Tibial artery (tissue), 4 donors: Measurements from ENCODE around the gene GMFB.

Experiments
- DNase-seq, 2 donors: peaks; one replicate each; pipeline ENCODE4 v3.0.0-alpha.2; 2019
- H3K27ac ChIP-seq, 2 donors: fragments of 200-600 bp; sonication (generic) in 1 of 2; 1 replicate in 1 of 2; 2 replicates in 1 of 2; pipeline ENCODE4 v1.5.1; 2018 to 2019; ENCODE audit warnings: mild to moderate bottlenecking in 1 of 2
- H3K27me3 ChIP-seq, 2 donors: fragments of 200-600 bp; sonication (generic) in 1 of 2; one replicate each; pipeline versions ENCODE4 v1.5.1 to v1.6.0; 2016 to 2019
- H3K36me3 ChIP-seq, 3 donors: fragments of 200-600 bp; sonication (generic) in 2 of 3; one replicate each; pipeline ENCODE4 v1.5.1; 2016 to 2019; ENCODE audit warnings: mild to moderate bottlenecking in 2 of 3
- H3K4me1 ChIP-seq, 4 donors: fragments of 200-600 bp; sonication (generic) in 2 of 4; 1 replicate in 3 of 4; 2 replicates in 1 of 4; pipeline ENCODE4 v1.5.1; 2016 to 2019
- H3K4me3 ChIP-seq, 2 donors: fragments of 200-600 bp; sonication (generic) in 1 of 2; 1 replicate in 1 of 2; 2 replicates in 1 of 2; pipeline ENCODE4 v1.5.1; 2018 to 2019; ENCODE audit warnings: mild to moderate bottlenecking in 2 of 2
- H3K9me3 ChIP-seq, 3 donors: fragments of 200-600 bp; sonication (generic) in 1 of 3; one replicate each; pipeline ENCODE4 v1.5.1; 2016 to 2019
- CTCF ChIP-seq, 2 experiments: fragments of 200-600 bp in 1 of 2; fragments of 450-650 bp in 1 of 2; IDR thresholded peaks; one replicate each; pipeline ENCODE4 v1.5.1; 2017 to 2019; ENCODE audit warnings: antibody characterized with exemption in 2 of 2, mild to moderate bottlenecking in 1 of 2, moderate library complexity in 1 of 2
- intact Hi-C: fragments of 100-400 bp; cut with DNase I; formaldehyde crosslinking; loops from one replicate; pipeline ENCODE4 v1.15.0; 2023; ENCODE audit warnings: low total_unique reads

Gene GMFB

GRCh38 chr14:54487771-54488170 is 1.0 kb downstream of the GMFB start:
- no peaks in the 10 kb centered on the region for H3K9me3 ChIP-seq
- peak overlapping the region; percentile 91 to 94 for H3K27ac ChIP-seq
- H3K4me1 ChIP-seq: peaks cover 0 to 47% (median 24%) of the 10 kb centered on the region in 4 donors
- H3K36me3 ChIP-seq: peaks cover 0 to 6% (median 0%) of the 10 kb centered on the region in 3 donors
- DNase-seq: no peak
- no peak for TF ChIP-seq CTCF (IDR thresholded peaks at IDR 0.05)
- intact Hi-C loops: no loop called here
- peak overlapping the region; percentile 70 to 82 for H3K4me3 ChIP-seq
- H3K27me3 ChIP-seq: no peaks in the 10 kb centered on the region

- no peak for TF ChIP-seq CTCF (IDR thresholded peaks at IDR 0.05)
- Histone ChIP-seq H3K9me3 (no peaks in the 10 kb centered on the region), H3K4me3 (no peak overlapping the region), H3K36me3 (peaks cover 0 to 11% (median 0%) of the 10 kb centered on the region in 3 donors), H3K27me3 (no peaks in the 10 kb centered on the region), H3K4me1 (peaks cover 0 to 47% (median 24%) of the 10 kb centered on the region in 4 donors), H3K27ac (no peak overlapping the region)
- intact Hi-C loops: no loop called here
- DNase-seq: no peak
Measured at GRCh38 chr14:54486685-54487084, 2.1 kb downstream of the GMFB start.

DNA sequence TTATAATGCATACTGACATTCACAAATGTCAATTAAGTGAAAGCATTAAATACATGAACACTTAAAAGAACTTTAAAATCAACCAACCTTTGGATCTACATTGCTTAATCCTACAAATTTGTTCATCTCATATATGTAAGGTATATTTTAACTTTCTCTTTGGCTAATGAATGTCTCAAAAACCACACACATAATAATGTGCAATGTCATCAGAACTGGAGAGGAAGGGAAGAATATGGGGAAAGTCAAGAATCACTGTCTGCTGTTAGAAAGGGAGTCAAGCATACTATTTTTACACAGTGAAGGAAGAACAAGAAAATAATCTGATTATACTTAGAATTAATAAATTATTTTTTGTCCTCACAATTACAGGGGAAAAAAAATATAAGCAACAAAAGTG is 4.9 kb downstream of the GMFB start:
- intact Hi-C loops: no loop called here
- Histone ChIP-seq H3K36me3 (peaks cover 8 to 15% (median 12%) of the 10 kb centered on the region in 3 donors), H3K27ac (no peak overlapping the region), H3K27me3 (no peaks in the 10 kb centered on the region), H3K4me3 (no peak overlapping the region), H3K9me3 (no peaks in the 10 kb centered on the region), H3K4me1 (peaks cover 0 to 51% (median 19%) of the 10 kb centered on the region in 4 donors)
- no peak for TF ChIP-seq CTCF (IDR thresholded peaks at IDR 0.05)
- no peak for DNase-seq

- Histone ChIP-seq H3K4me3 (no peak overlapping the region), H3K4me1 (peaks cover 0 to 51% (median 19%) of the 10 kb centered on the region in 4 donors), H3K27ac (no peak overlapping the region), H3K27me3 (no peaks in the 10 kb centered on the region), H3K36me3 (peaks cover 10 to 21% (median 18%) of the 10 kb centered on the region in 3 donors), H3K9me3 (no peaks in the 10 kb centered on the region)
- intact Hi-C loops: no loop called here
- DNase-seq: no peak
- TF ChIP-seq CTCF (IDR thresholded peaks at IDR 0.05): no peak
Measured at GRCh38 chr14:54483073-54483745, 5.6 kb downstream of the GMFB start.

DNA sequence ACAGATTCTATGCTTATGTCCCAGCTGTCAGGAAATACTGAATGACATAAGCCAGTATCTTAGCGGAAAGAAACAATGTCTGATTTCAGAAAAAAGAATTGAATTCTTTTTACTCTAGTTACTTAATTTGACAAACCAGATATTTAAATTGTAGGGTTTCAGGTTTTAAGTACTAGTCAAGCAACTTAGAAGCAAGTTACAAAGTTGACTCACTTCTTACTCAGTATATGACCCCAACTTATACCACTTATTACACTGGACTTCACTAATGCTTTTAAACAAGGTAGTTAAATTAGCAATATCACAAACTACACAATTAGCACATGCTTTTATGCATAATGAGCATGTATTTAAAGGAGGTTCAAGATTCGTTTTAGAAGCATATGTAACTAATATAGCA is 7.1 kb downstream of the GMFB start:
- no peak overlapping the region for H3K4me3 ChIP-seq
- peaks cover 10 to 28% (median 21%) of the 10 kb centered on the region in 3 donors for H3K36me3 ChIP-seq
- H3K27me3 ChIP-seq: no peaks in the 10 kb centered on the region
- H3K9me3 ChIP-seq: no peaks in the 10 kb centered on the region
- no peak for TF ChIP-seq CTCF (IDR thresholded peaks at IDR 0.05)
- intact Hi-C loops: no loop called here
- H3K27ac ChIP-seq: no peak overlapping the region
- peaks cover 0 to 37% (median 9%) of the 10 kb centered on the region in 4 donors for H3K4me1 ChIP-seq
- no peak for DNase-seq
